Measurements from ENCODE around the gene HS3ST5. TPM values are rescaled to one million over a fixed set of nuclear protein-coding genes. Genes with fewer than 3 reads are reported as not detected.

HS3ST5 gene
- total RNA-seq, 1 donor from 2014 or later = 0.11 TPM

GRCh38 chr6:114376611-114377175 lies 33.9 kb upstream of the HS3ST5 start:
- H3K9me3 Mint-ChIP-seq (ENCODE audit: unreplicated experiment) = no peaks in the 10 kb centered on the region
- no peaks in the 10 kb centered on the region for H3K36me3 Mint-ChIP-seq (ENCODE audit: unreplicated experiment)
- H3K4me3 Mint-ChIP-seq (ENCODE audit: unreplicated experiment) = no peak overlapping the region
- peaks cover 12% of the 10 kb centered on the region for H3K4me1 Mint-ChIP-seq (ENCODE audit: unreplicated experiment)
- no peak for DNase-seq (ENCODE audit: extremely low spot score, unreplicated experiment)
- H3K27ac Mint-ChIP-seq (ENCODE audit: unreplicated experiment) = no peak overlapping the region
- H3K27me3 Mint-ChIP-seq (ENCODE audit: unreplicated experiment) = no peaks in the 10 kb centered on the region
- TF ChIP-seq, protein P1, sequence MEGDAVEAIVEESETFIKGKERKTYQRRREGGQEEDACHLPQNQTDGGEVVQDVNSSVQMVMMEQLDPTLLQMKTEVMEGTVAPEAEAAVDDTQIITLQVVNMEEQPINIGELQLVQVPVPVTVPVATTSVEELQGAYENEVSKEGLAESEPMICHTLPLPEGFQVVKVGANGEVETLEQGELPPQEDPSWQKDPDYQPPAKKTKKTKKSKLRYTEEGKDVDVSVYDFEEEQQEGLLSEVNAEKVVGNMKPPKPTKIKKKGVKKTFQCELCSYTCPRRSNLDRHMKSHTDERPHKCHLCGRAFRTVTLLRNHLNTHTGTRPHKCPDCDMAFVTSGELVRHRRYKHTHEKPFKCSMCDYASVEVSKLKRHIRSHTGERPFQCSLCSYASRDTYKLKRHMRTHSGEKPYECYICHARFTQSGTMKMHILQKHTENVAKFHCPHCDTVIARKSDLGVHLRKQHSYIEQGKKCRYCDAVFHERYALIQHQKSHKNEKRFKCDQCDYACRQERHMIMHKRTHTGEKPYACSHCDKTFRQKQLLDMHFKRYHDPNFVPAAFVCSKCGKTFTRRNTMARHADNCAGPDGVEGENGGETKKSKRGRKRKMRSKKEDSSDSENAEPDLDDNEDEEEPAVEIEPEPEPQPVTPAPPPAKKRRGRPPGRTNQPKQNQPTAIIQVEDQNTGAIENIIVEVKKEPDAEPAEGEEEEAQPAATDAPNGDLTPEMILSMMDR (IDR thresholded peaks at IDR 0.05) = no peak

- H3K36me3 Mint-ChIP-seq (ENCODE audit: unreplicated experiment) = no peaks in the 10 kb centered on the region
- no peak overlapping the region for H3K27ac Mint-ChIP-seq (ENCODE audit: unreplicated experiment)
- TF ChIP-seq, protein P1 (IDR thresholded peaks at IDR 0.05) = no peak
- H3K4me1 Mint-ChIP-seq (ENCODE audit: unreplicated experiment) = peaks cover 12% of the 10 kb centered on the region
- DNase-seq (ENCODE audit: extremely low spot score, unreplicated experiment) = no peak
- no peak overlapping the region for H3K4me3 Mint-ChIP-seq (ENCODE audit: unreplicated experiment)
- H3K9me3 Mint-ChIP-seq (ENCODE audit: unreplicated experiment) = no peaks in the 10 kb centered on the region
- no peaks in the 10 kb centered on the region for H3K27me3 Mint-ChIP-seq (ENCODE audit: unreplicated experiment)
These were observed 32.8 kb upstream of the HS3ST5 start for GRCh38 chr6:114375541-114376192.

GRCh38 chr6:114367315-114367961 lies 24.6 kb upstream of the HS3ST5 start:
- no peak for DNase-seq (ENCODE audit: extremely low spot score, unreplicated experiment)
- no peak overlapping the region for H3K4me3 Mint-ChIP-seq (ENCODE audit: unreplicated experiment)
- no peaks in the 10 kb centered on the region for H3K36me3 Mint-ChIP-seq (ENCODE audit: unreplicated experiment)
- no peaks in the 10 kb centered on the region for H3K27me3 Mint-ChIP-seq (ENCODE audit: unreplicated experiment)
- no peak overlapping the region for H3K27ac Mint-ChIP-seq (ENCODE audit: unreplicated experiment)
- H3K9me3 Mint-ChIP-seq (ENCODE audit: unreplicated experiment) = no peaks in the 10 kb centered on the region
- peaks cover 15% of the 10 kb centered on the region for H3K4me1 Mint-ChIP-seq (ENCODE audit: unreplicated experiment)
- TF ChIP-seq, protein P1 (IDR thresholded peaks at IDR 0.05) = no peak

GRCh38 chr6:114366899-114367298 lies 24.1 kb upstream of the HS3ST5 start:
- H3K9me3 Mint-ChIP-seq (ENCODE audit: unreplicated experiment) = no peaks in the 10 kb centered on the region
- H3K36me3 Mint-ChIP-seq (ENCODE audit: unreplicated experiment) = no peaks in the 10 kb centered on the region
- TF ChIP-seq, protein P1 (IDR thresholded peaks at IDR 0.05) = no peak
- peaks cover 15% of the 10 kb centered on the region for H3K4me1 Mint-ChIP-seq (ENCODE audit: unreplicated experiment)
- DNase-seq (ENCODE audit: extremely low spot score, unreplicated experiment) = no peak
- H3K27me3 Mint-ChIP-seq (ENCODE audit: unreplicated experiment) = no peaks in the 10 kb centered on the region
- H3K4me3 Mint-ChIP-seq (ENCODE audit: unreplicated experiment) = no peak overlapping the region
- no peak overlapping the region for H3K27ac Mint-ChIP-seq (ENCODE audit: unreplicated experiment)

DNA sequence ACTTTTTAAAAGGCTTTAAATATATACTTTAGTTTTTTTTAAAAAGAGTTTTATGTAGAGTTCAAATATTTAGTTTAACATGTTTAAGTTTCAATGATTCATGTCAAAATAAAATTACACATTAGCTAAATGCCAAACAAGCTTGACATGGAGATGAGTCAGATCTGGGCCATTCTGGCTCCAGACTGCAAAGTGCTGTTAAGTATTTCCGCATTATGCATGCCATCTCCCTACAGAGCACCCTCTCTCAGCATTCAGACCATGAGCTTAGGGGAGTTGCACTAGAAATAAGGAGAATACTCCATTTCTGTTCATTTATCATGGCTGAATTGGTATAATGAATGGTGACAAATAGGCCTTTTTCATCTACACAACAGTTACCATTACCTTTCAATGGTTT lies 21.5 kb upstream of the HS3ST5 start:
- Mint-ChIP-seq H3K4me1 (ENCODE audit: unreplicated experiment) (peaks cover 15% of the 10 kb centered on the region), H3K36me3 (ENCODE audit: unreplicated experiment) (no peaks in the 10 kb centered on the region), H3K9me3 (ENCODE audit: unreplicated experiment) (no peaks in the 10 kb centered on the region), H3K4me3 (ENCODE audit: unreplicated experiment) (no peak overlapping the region), H3K27me3 (ENCODE audit: unreplicated experiment) (no peaks in the 10 kb centered on the region), H3K27ac (ENCODE audit: unreplicated experiment) (no peak overlapping the region)
- TF ChIP-seq, protein P1 (IDR thresholded peaks at IDR 0.05) = no peak
- DNase-seq (ENCODE audit: extremely low spot score, unreplicated experiment) = no peak

All from osteocyte (in vitro differentiated cells).